Right renal pelvis (tissue), 4 donors: ENCODE data around the gene DNM1. TPM values are rescaled to one million over a fixed set of nuclear protein-coding genes. Genes with fewer than 3 reads are reported as not detected.

ENCODE experiments used
- DNase-seq, 4 donors: peaks; one replicate each; pipeline ENCODE4 v3.0.0-alpha.2; 2013; ENCODE audit warnings: low read depth in 4 of 4, low spot score in 3 of 4, missing footprints in 1 of 4
- polyA plus RNA-seq, 4 donors: library from polyadenylated mRNA; unstranded; fragments of 120-200 nt; gene quantifications; one replicate each; pipeline ENCODE4 v1.2.1, GENCODE V29; 2013; ENCODE audit not compliant: insufficient read length in 4 of 4

The DNM1 gene
- polyA plus RNA-seq, 4 donors = 79.9 to 107 (median 89.6) TPM

- DNase-seq = no peak
Measured at GRCh38 chr9:128297221-128297773, 94.1 kb downstream of the DNM1 start.

GRCh38 chr9:128298535-128299482, 95.6 kb downstream of the DNM1 start:
- no peak for DNase-seq

- DNase-seq = no peak
Measured at GRCh38 chr9:128304136-128304970, 101.2 kb downstream of the DNM1 start.

Other genes with a start within 250 kb of the DNM1 start
- 10 to 100 TPM; 32.1 to 45.7 (median 37.3) TPM for gene EEIG1, start 222.4 kb upstream of the DNM1 start, polyA plus RNA-seq
- gene NAIF1, start 136.1 kb upstream of the DNM1 start, polyA plus RNA-seq = 10 to 100 TPM; 11.2 to 13.0 (median 12.0) TPM
- gene SLC25A25, start 135.1 kb upstream of the DNM1 start, polyA plus RNA-seq = 10 to 100 TPM; 13.6 to 15.0 (median 14.4) TPM
- gene PTGES2, start 75.7 kb upstream of the DNM1 start, polyA plus RNA-seq = 10 to 100 TPM; 40.7 to 66.7 (median 44.3) TPM
- 1 to 10 TPM in 2 of 4 donors, under 1 TPM in 2; 0.43 to 1.9 (median 0.89) TPM for gene LCN2, start 53.9 kb upstream of the DNM1 start, polyA plus RNA-seq
- 10 to 100 TPM; 42.3 to 62.6 (median 45.8) TPM for gene BBLN, start 43.1 kb upstream of the DNM1 start, polyA plus RNA-seq
- 100 to 1,000 TPM; 112 to 126 (median 114) TPM for gene CIZ1, start 11.8 kb upstream of the DNM1 start, polyA plus RNA-seq
- 10 to 100 TPM; 77.0 to 86.5 (median 78.7) TPM for gene GOLGA2, start 72.6 kb downstream of the DNM1 start, polyA plus RNA-seq
- 10 to 100 TPM; 26.8 to 37.5 (median 29.9) TPM for gene SWI5, start 72.9 kb downstream of the DNM1 start, polyA plus RNA-seq
- 10 to 100 TPM; 38.9 to 42.9 (median 41.5) TPM for gene TRUB2, start 119.1 kb downstream of the DNM1 start, polyA plus RNA-seq
- 10 to 100 TPM; 54.8 to 70.1 (median 61.4) TPM for gene COQ4, start 119.5 kb downstream of the DNM1 start, polyA plus RNA-seq
- 10 to 100 TPM; 17.3 to 24.0 (median 18.2) TPM for gene SLC27A4, start 137.1 kb downstream of the DNM1 start, polyA plus RNA-seq
- gene URM1, start 168.0 kb downstream of the DNM1 start, polyA plus RNA-seq = 10 to 100 TPM; 52.0 to 65.8 (median 58.0) TPM
- 10 to 100 TPM; 37.9 to 50.5 (median 40.8) TPM for gene CERCAM, start 217.5 kb downstream of the DNM1 start, polyA plus RNA-seq